ENCODE results near the gene TIMM10.
A peak's percentile ranks its signal among the peaks of the same experiment; 100 is the strongest.

The TIMM10 gene

GRCh38 chr11:57491371-57492061 is 39.0 kb downstream of the TIMM10 start:
- H3K27me3 Mint-ChIP-seq: no peaks in the 10 kb centered on the region
- intact Hi-C loops (cut with micrococcal nuclease): no loop called here
- H3K36me3 Mint-ChIP-seq (ENCODE audit: low read depth): peaks cover 6% of the 10 kb centered on the region
- H3K27ac Mint-ChIP-seq: no peak overlapping the region
- no peaks in the 10 kb centered on the region for H3K4me1 Mint-ChIP-seq (ENCODE audit: low read depth)
- H3K9me3 Mint-ChIP-seq: no peaks in the 10 kb centered on the region
- no peak overlapping the region for H3K4me3 Mint-ChIP-seq

- Mint-ChIP-seq H3K9me3 (no peaks in the 10 kb centered on the region), H3K36me3 (ENCODE audit: low read depth) (peaks cover 6% of the 10 kb centered on the region), H3K4me3 (no peak overlapping the region), H3K4me1 (ENCODE audit: low read depth) (peaks cover 4% of the 10 kb centered on the region), H3K27ac (no peak overlapping the region), H3K27me3 (no peaks in the 10 kb centered on the region)
- intact Hi-C loops (cut with micrococcal nuclease): no loop called here
Observed at GRCh38 chr11:57490456-57491248, 39.9 kb downstream of the TIMM10 start.

GRCh38 chr11:57487920-57488659 is 42.5 kb downstream of the TIMM10 start:
- no peaks in the 10 kb centered on the region for H3K9me3 Mint-ChIP-seq

GRCh38 chr11:57487021-57487778 is 43.4 kb downstream of the TIMM10 start:
- intact Hi-C loops (cut with micrococcal nuclease): no loop called here
- Mint-ChIP-seq H3K4me3 (no peak overlapping the region), H3K27me3 (peaks cover 15% of the 10 kb centered on the region), H3K9me3 (no peaks in the 10 kb centered on the region), H3K36me3 (ENCODE audit: low read depth) (peaks cover 6% of the 10 kb centered on the region), H3K4me1 (ENCODE audit: low read depth) (peaks cover 34% of the 10 kb centered on the region), H3K27ac (no peak overlapping the region)

More at GRCh38 chr11:57487920-57488659, 42.5 kb downstream of the TIMM10 start:
- Mint-ChIP-seq H3K4me3 (no peak overlapping the region), H3K4me1 (ENCODE audit: low read depth) (peaks cover 25% of the 10 kb centered on the region), H3K27ac (no peak overlapping the region), H3K36me3 (ENCODE audit: low read depth) (peaks cover 6% of the 10 kb centered on the region), H3K27me3 (peaks cover 6% of the 10 kb centered on the region)
- intact Hi-C loops (cut with micrococcal nuclease): no loop called here

- Mint-ChIP-seq H3K27ac (no peak overlapping the region), H3K36me3 (ENCODE audit: low read depth) (no peaks in the 10 kb centered on the region)
Observed at GRCh38 chr11:57485217-57485990, 45.1 kb downstream of the TIMM10 start.

GRCh38 chr11:57484141-57484710 is 46.3 kb downstream of the TIMM10 start:
- Mint-ChIP-seq H3K27ac (no peak overlapping the region), H3K4me1 (ENCODE audit: low read depth) (peaks cover 52% of the 10 kb centered on the region), H3K9me3 (no peaks in the 10 kb centered on the region), H3K36me3 (ENCODE audit: low read depth) (no peaks in the 10 kb centered on the region), H3K27me3 (peaks cover 34% of the 10 kb centered on the region), H3K4me3 (no peak overlapping the region)
- intact Hi-C loops (cut with micrococcal nuclease): loop anchor here (5.0 kb wide), 1 partner anchor 137 kb away; no protein-coding TSS in a partner anchor

More at GRCh38 chr11:57485217-57485990, 45.1 kb downstream of the TIMM10 start:
- no peak overlapping the region for H3K4me3 Mint-ChIP-seq
- H3K9me3 Mint-ChIP-seq: no peaks in the 10 kb centered on the region
- H3K4me1 Mint-ChIP-seq (ENCODE audit: low read depth): peaks cover 47% of the 10 kb centered on the region
- intact Hi-C loops (cut with micrococcal nuclease): no loop called here
- peaks cover 29% of the 10 kb centered on the region for H3K27me3 Mint-ChIP-seq

GRCh38 chr11:57483562-57483918 is 47.0 kb downstream of the TIMM10 start:
- Mint-ChIP-seq H3K4me1 (ENCODE audit: low read depth) (peaks cover 52% of the 10 kb centered on the region), H3K4me3 (no peak overlapping the region)

GRCh38 chr11:57482782-57483561 is 47.6 kb downstream of the TIMM10 start:
- H3K9me3 Mint-ChIP-seq: no peaks in the 10 kb centered on the region
- H3K4me1 Mint-ChIP-seq (ENCODE audit: low read depth): peaks cover 52% of the 10 kb centered on the region
- H3K27ac Mint-ChIP-seq: peak overlapping the region; percentile 28
- H3K27me3 Mint-ChIP-seq: peaks cover 37% of the 10 kb centered on the region
- H3K36me3 Mint-ChIP-seq (ENCODE audit: low read depth): no peaks in the 10 kb centered on the region
- intact Hi-C loops (cut with micrococcal nuclease): loop anchor here (2.0 to 5.0 kb wide), 2 partner anchors 24 to 136 kb away; no protein-coding TSS in a partner anchor
- H3K4me3 Mint-ChIP-seq: peak overlapping the region; percentile 71

More at GRCh38 chr11:57483562-57483918, 47.0 kb downstream of the TIMM10 start:
- Mint-ChIP-seq H3K9me3 (no peaks in the 10 kb centered on the region), H3K27ac (no peak overlapping the region), H3K36me3 (ENCODE audit: low read depth) (no peaks in the 10 kb centered on the region), H3K27me3 (peaks cover 34% of the 10 kb centered on the region)
- intact Hi-C loops (cut with micrococcal nuclease): loop anchor here (2.0 to 5.0 kb wide), 2 partner anchors 25 to 136 kb away; no protein-coding TSS in a partner anchor

GRCh38 chr11:57481915-57482781 is 48.4 kb downstream of the TIMM10 start:
- Mint-ChIP-seq H3K4me3 (peak overlapping the region; percentile 71), H3K27me3 (peaks cover 45% of the 10 kb centered on the region), H3K27ac (peak overlapping the region; percentile 28), H3K9me3 (no peaks in the 10 kb centered on the region), H3K4me1 (ENCODE audit: low read depth) (peaks cover 53% of the 10 kb centered on the region), H3K36me3 (ENCODE audit: low read depth) (no peaks in the 10 kb centered on the region)
- intact Hi-C loops (cut with micrococcal nuclease): loop anchor here (2.0 to 5.0 kb wide), 2 partner anchors 23 to 135 kb away; no protein-coding TSS in a partner anchor

GRCh38 chr11:57481315-57481714 is 49.2 kb downstream of the TIMM10 start:
- Mint-ChIP-seq H3K4me1 (ENCODE audit: low read depth) (peaks cover 61% of the 10 kb centered on the region), H3K9me3 (no peaks in the 10 kb centered on the region), H3K36me3 (ENCODE audit: low read depth) (no peaks in the 10 kb centered on the region), H3K27ac (no peak overlapping the region), H3K4me3 (no peak overlapping the region), H3K27me3 (peaks cover 50% of the 10 kb centered on the region)
- intact Hi-C loops (cut with micrococcal nuclease): loop anchor here (5.0 kb wide), 1 partner anchor 134 kb away; no protein-coding TSS in a partner anchor

- Mint-ChIP-seq H3K9me3 (no peaks in the 10 kb centered on the region), H3K4me3 (no peak overlapping the region), H3K27ac (no peak overlapping the region), H3K4me1 (ENCODE audit: low read depth) (peaks cover 64% of the 10 kb centered on the region), H3K27me3 (peaks cover 57% of the 10 kb centered on the region), H3K36me3 (ENCODE audit: low read depth) (no peaks in the 10 kb centered on the region)
- intact Hi-C loops (cut with micrococcal nuclease): loop anchor here (5.0 kb wide), 1 partner anchor 133 kb away; no protein-coding TSS in a partner anchor
Observed at GRCh38 chr11:57480409-57481137, 50.0 kb downstream of the TIMM10 start.

All from dendritic cell treated with granulocyte-macrophage colony-stimulating factor and Interleukin-4, amounts not matched to agents 40 ng/mL and 50 ng/mL, for 4 days (primary cell).